Neural crest cell (in vitro differentiated cells): ENCODE measurements around the gene NPR3. TPM values are rescaled to one million over a fixed set of nuclear protein-coding genes. Genes with fewer than 3 reads are reported as not detected.

Experiments
- DNase-seq: peaks from one replicate; pipeline ENCODE4 v3.0.0; 2021; ENCODE audit warnings: low read depth, mixed read lengths, low spot score
- H3K27ac Mint-ChIP-seq: one replicate; pipeline ENCODE4 v1.8.0; 2021; ENCODE audit warnings: mild to moderate bottlenecking, mixed read lengths; ENCODE audit not compliant: unreplicated experiment
- H3K27me3 Mint-ChIP-seq: 2 replicates; pipeline ENCODE4 v1.8.0; 2021; ENCODE audit warnings: low read depth, mild to moderate bottlenecking, mixed read lengths
- H3K36me3 Mint-ChIP-seq: 2 replicates; pipeline ENCODE4 v1.8.0; 2021; ENCODE audit warnings: low read depth, mild to moderate bottlenecking, mixed read lengths
- H3K4me1 Mint-ChIP-seq: 2 replicates; pipeline ENCODE4 v1.8.0; 2021; ENCODE audit warnings: mixed read lengths
- H3K4me3 Mint-ChIP-seq: one replicate; pipeline ENCODE4 v1.8.0; 2021; ENCODE audit warnings: mild to moderate bottlenecking, mixed read lengths
- H3K9me3 Mint-ChIP-seq: 2 replicates; pipeline ENCODE4 v1.8.0; 2021; ENCODE audit warnings: mixed read lengths
- CTCF ChIP-seq: fragments of 200-600 bp; sonication (generic); conservative IDR thresholded peaks from 2 replicates; pipeline ENCODE4 v1.5.0; 2021; ENCODE audit warnings: antibody characterized with exemption, mild to moderate bottlenecking
- total RNA-seq: library from RNA; stranded (reverse); gene quantifications from 2 replicates; pipeline ENCODE4 v1.2.1, GENCODE V29; 2021

The NPR3 gene
- total RNA-seq, 1 donor from 2014 or later = 6.8 TPM

GRCh38 chr5:32805971-32806638, 95.0 kb downstream of the NPR3 start:
- H3K27me3 Mint-ChIP-seq = no peaks in the 10 kb centered on the region
- peaks cover 6% of the 10 kb centered on the region for H3K4me1 Mint-ChIP-seq
- peak overlapping the region; percentile 6 for H3K27ac Mint-ChIP-seq
- peaks cover 9% of the 10 kb centered on the region for H3K9me3 Mint-ChIP-seq
- no peak for DNase-seq
- H3K36me3 Mint-ChIP-seq = peaks cover 7% of the 10 kb centered on the region
- H3K4me3 Mint-ChIP-seq = no peak overlapping the region
- TF ChIP-seq CTCF = no peak

- Mint-ChIP-seq H3K4me3 (no peak overlapping the region), H3K36me3 (no peaks in the 10 kb centered on the region), H3K27me3 (no peaks in the 10 kb centered on the region), H3K9me3 (peaks cover 4% of the 10 kb centered on the region), H3K27ac (no peak overlapping the region), H3K4me1 (peaks cover 6% of the 10 kb centered on the region)
- no peak for TF ChIP-seq CTCF
- no peak for DNase-seq
Observed at GRCh38 chr5:32808783-32809182, 97.7 kb downstream of the NPR3 start.

GRCh38 chr5:32810804-32811203, 99.7 kb downstream of the NPR3 start:
- Mint-ChIP-seq H3K36me3 (no peaks in the 10 kb centered on the region), H3K4me3 (no peak overlapping the region), H3K4me1 (peaks cover 6% of the 10 kb centered on the region), H3K27me3 (no peaks in the 10 kb centered on the region), H3K9me3 (peaks cover 10% of the 10 kb centered on the region), H3K27ac (no peak overlapping the region)
- no peak for DNase-seq
- no peak for TF ChIP-seq CTCF

- TF ChIP-seq CTCF = no peak
- DNase-seq = no peak
- no peaks in the 10 kb centered on the region for H3K4me1 Mint-ChIP-seq
Observed at GRCh38 chr5:32812399-32812798, 101.3 kb downstream of the NPR3 start.

GRCh38 chr5:32814141-32814540, 103.0 kb downstream of the NPR3 start:
- H3K27ac Mint-ChIP-seq = no peak overlapping the region
- H3K4me3 Mint-ChIP-seq = no peak overlapping the region

More at GRCh38 chr5:32812399-32812798, 101.3 kb downstream of the NPR3 start:
- no peak overlapping the region for H3K27ac Mint-ChIP-seq
- peaks cover 2% of the 10 kb centered on the region for H3K36me3 Mint-ChIP-seq
- no peaks in the 10 kb centered on the region for H3K27me3 Mint-ChIP-seq
- H3K9me3 Mint-ChIP-seq = peaks cover 13% of the 10 kb centered on the region
- H3K4me3 Mint-ChIP-seq = no peak overlapping the region

More at GRCh38 chr5:32814141-32814540, 103.0 kb downstream of the NPR3 start:
- Mint-ChIP-seq H3K4me1 (no peaks in the 10 kb centered on the region), H3K9me3 (peaks cover 13% of the 10 kb centered on the region), H3K36me3 (peaks cover 2% of the 10 kb centered on the region), H3K27me3 (no peaks in the 10 kb centered on the region)
- DNase-seq = no peak
- no peak for TF ChIP-seq CTCF
